ENCODE results near the gene CPSF6.

CPSF6 gene

GRCh38 chr12:69298947-69299346 lies 59.6 kb downstream of the CPSF6 start:
- no peak for TF ChIP-seq FOXP2 (optimal IDR thresholded peaks at IDR 0.05; ENCODE audit: borderline replicate concordance, extremely low read depth, extremely low read length, insufficient read depth)
- TF ChIP-seq POLR2AphosphoS5 (IDR thresholded peaks at IDR 0.05; ENCODE audit: low read depth, low read length) = no peak
- no peak for TF ChIP-seq TAF1 (IDR thresholded peaks at IDR 0.05; ENCODE audit: borderline replicate concordance, insufficient read depth, low read length)
- TF ChIP-seq SIN3A (IDR thresholded peaks at IDR 0.05; ENCODE audit: borderline replicate concordance, insufficient read depth, low read length) = no peak
- TF ChIP-seq REST (IDR thresholded peaks at IDR 0.05; ENCODE audit: insufficient read depth in 1 of 2, low read depth in 2 of 2, low read length in 2 of 2) = no peak

- TF ChIP-seq TAF1 (IDR thresholded peaks at IDR 0.05; ENCODE audit: borderline replicate concordance, insufficient read depth, low read length) = no peak
- no peak for TF ChIP-seq SIN3A (IDR thresholded peaks at IDR 0.05; ENCODE audit: borderline replicate concordance, insufficient read depth, low read length)
- TF ChIP-seq FOXP2 (optimal IDR thresholded peaks at IDR 0.05; ENCODE audit: borderline replicate concordance, extremely low read depth, extremely low read length, insufficient read depth) = no peak
- no peak for TF ChIP-seq REST (IDR thresholded peaks at IDR 0.05; ENCODE audit: insufficient read depth in 1 of 2, low read depth in 2 of 2, low read length in 2 of 2)
- no peak for TF ChIP-seq POLR2AphosphoS5 (IDR thresholded peaks at IDR 0.05; ENCODE audit: low read depth, low read length)
Observed at GRCh38 chr12:69304284-69304683, 64.9 kb downstream of the CPSF6 start.

GRCh38 chr12:69309461-69309860 lies 70.1 kb downstream of the CPSF6 start:
- TF ChIP-seq POLR2AphosphoS5 (IDR thresholded peaks at IDR 0.05; ENCODE audit: low read depth, low read length) (no peak), SIN3A (IDR thresholded peaks at IDR 0.05; ENCODE audit: borderline replicate concordance, insufficient read depth, low read length) (no peak), REST (IDR thresholded peaks at IDR 0.05; ENCODE audit: insufficient read depth in 1 of 2, low read depth in 2 of 2, low read length in 2 of 2) (no peak), FOXP2 (optimal IDR thresholded peaks at IDR 0.05; ENCODE audit: borderline replicate concordance, extremely low read depth, extremely low read length, insufficient read depth) (no peak), TAF1 (IDR thresholded peaks at IDR 0.05; ENCODE audit: borderline replicate concordance, insufficient read depth, low read length) (no peak)

GRCh38 chr12:69313209-69313608 lies 73.8 kb downstream of the CPSF6 start:
- TF ChIP-seq SIN3A (IDR thresholded peaks at IDR 0.05; ENCODE audit: borderline replicate concordance, insufficient read depth, low read length) = no peak
- TF ChIP-seq REST (IDR thresholded peaks at IDR 0.05; ENCODE audit: insufficient read depth in 1 of 2, low read depth in 2 of 2, low read length in 2 of 2) = no peak
- no peak for TF ChIP-seq FOXP2 (optimal IDR thresholded peaks at IDR 0.05; ENCODE audit: borderline replicate concordance, extremely low read depth, extremely low read length, insufficient read depth)
- no peak for TF ChIP-seq TAF1 (IDR thresholded peaks at IDR 0.05; ENCODE audit: borderline replicate concordance, insufficient read depth, low read length)
- no peak for TF ChIP-seq POLR2AphosphoS5 (IDR thresholded peaks at IDR 0.05; ENCODE audit: low read depth, low read length)

- TF ChIP-seq FOXP2 (optimal IDR thresholded peaks at IDR 0.05; ENCODE audit: borderline replicate concordance, extremely low read depth, extremely low read length, insufficient read depth) = no peak
- TF ChIP-seq REST (IDR thresholded peaks at IDR 0.05; ENCODE audit: insufficient read depth in 1 of 2, low read depth in 2 of 2, low read length in 2 of 2) = no peak
- no peak for TF ChIP-seq TAF1 (IDR thresholded peaks at IDR 0.05; ENCODE audit: borderline replicate concordance, insufficient read depth, low read length)
- TF ChIP-seq SIN3A (IDR thresholded peaks at IDR 0.05; ENCODE audit: borderline replicate concordance, insufficient read depth, low read length) = no peak
- TF ChIP-seq POLR2AphosphoS5 (IDR thresholded peaks at IDR 0.05; ENCODE audit: low read depth, low read length) = no peak
Observed at GRCh38 chr12:69318225-69318624, 78.9 kb downstream of the CPSF6 start.
